HUES64 (cell line): ENCODE measurements around the gene NEBL.

Experiments
- H3K27ac ChIP-seq: 2 replicates; pipeline ENCODE4 v1.7.0; 2013; ENCODE audit warnings: low read depth, low read length, inconsistent platforms
- H3K27me3 ChIP-seq: 2 replicates; pipeline ENCODE4 v1.6.1; 2013; ENCODE audit warnings: mild to moderate bottlenecking, low read length; ENCODE audit not compliant: insufficient read depth
- H3K36me3 ChIP-seq: 2 replicates; pipeline ENCODE4 v1.6.1; 2013; ENCODE audit warnings: mild to moderate bottlenecking, low read length; ENCODE audit not compliant: insufficient read depth
- H3K4me1 ChIP-seq: 2 replicates; pipeline ENCODE4 v1.6.1; 2013; ENCODE audit warnings: mild to moderate bottlenecking, low read length, moderate library complexity; ENCODE audit not compliant: insufficient read depth
- H3K4me3 ChIP-seq: 2 replicates; pipeline ENCODE4 v1.5.1; 2013; ENCODE audit warnings: mild to moderate bottlenecking, low read length, moderate library complexity
- H3K9ac ChIP-seq: 2 replicates; pipeline ENCODE4 v1.6.1; 2013; ENCODE audit warnings: mild to moderate bottlenecking, low read depth, low read length
- H3K9me3 ChIP-seq: 2 replicates; pipeline ENCODE4 v1.6.1; 2013; ENCODE audit warnings: low read depth, low read length; ENCODE audit not compliant: insufficient read depth
- WGBS: fragments of 150-250, 120-280 bp; methylation state at CpG from one replicate; pipeline ENCODE4 v1.1.7; 2013; ENCODE audit warnings: missing lambda C conversion rate; 5-methylcytosine and 5-hydroxymethylcytosine counted together

Gene NEBL

DNA sequence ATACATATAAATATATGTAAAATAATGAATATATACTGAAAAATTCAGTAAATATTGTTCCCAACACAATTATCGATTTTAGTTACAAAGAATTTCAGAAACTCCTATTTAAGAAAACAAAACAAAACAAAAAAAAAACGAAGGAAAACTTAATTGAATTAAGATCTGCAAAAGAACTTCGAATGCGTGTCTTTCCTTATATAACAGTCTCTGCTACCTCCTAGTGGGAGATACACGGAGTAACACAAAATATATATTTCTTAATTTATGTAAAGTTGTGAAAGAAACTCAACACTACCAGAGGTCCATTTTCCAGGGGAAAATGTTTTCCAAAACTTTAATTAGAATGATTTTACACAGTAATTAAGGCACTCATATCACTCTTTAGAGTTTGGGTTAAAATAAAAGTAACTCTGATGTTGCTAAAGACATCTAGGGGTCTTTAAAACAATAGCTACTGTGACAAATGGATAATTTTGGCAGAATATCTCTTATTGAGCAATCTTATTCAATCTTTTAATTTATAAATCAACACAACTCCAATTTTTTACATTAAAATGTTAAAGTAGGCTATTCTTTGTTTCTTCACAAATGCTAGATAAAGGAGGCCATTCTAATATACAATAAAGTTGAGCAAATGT, 41.6 kb downstream of the NEBL start:
- WGBS: 84% methylated on average over 4 of the region's 5 CpGs
- no peaks in the 10 kb centered on the region; the same call in 1 of the 2 replicates for H3K36me3 ChIP-seq
- H3K9me3 ChIP-seq: no peaks in the 10 kb centered on the region

DNA sequence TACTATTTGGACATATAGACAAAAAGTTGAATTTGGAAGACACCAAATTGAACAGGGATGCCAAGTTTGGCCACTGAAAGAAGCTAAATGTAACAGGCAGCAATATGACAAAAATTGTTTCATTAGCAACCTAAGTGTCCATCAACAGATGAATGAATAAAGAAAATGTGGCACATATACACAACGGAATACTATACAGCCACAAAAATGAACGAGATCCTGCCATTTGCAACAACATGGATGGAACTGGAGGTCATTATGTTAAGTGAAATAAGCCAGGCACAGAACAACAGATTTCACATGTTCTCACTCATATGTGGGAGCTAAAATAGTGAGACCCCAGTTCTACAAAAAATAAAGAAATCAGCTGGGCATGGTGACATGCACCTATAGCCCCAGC, 43.8 kb downstream of the NEBL start:
- H3K27me3 ChIP-seq: no peaks in the 10 kb centered on the region
- no peak overlapping the region for H3K9ac ChIP-seq
- H3K4me3 ChIP-seq: no peak overlapping the region
- H3K27ac ChIP-seq: no peak overlapping the region
- H3K36me3 ChIP-seq: peaks cover 14% of the 10 kb centered on the region; the same call in 1 of the 2 replicates
- 100% methylated on average over 1 of the region's 2 CpGs for WGBS
- no peaks in the 10 kb centered on the region for H3K4me1 ChIP-seq
- H3K9me3 ChIP-seq: peaks cover 6% of the 10 kb centered on the region; the same call in 1 of the 2 replicates

More for the DNA sequence above, 41.6 kb downstream of the NEBL start:
- Histone ChIP-seq H3K27me3 (no peaks in the 10 kb centered on the region), H3K27ac (no peak overlapping the region), H3K9ac (no peak overlapping the region), H3K4me3 (no peak overlapping the region), H3K4me1 (no peaks in the 10 kb centered on the region)

DNA sequence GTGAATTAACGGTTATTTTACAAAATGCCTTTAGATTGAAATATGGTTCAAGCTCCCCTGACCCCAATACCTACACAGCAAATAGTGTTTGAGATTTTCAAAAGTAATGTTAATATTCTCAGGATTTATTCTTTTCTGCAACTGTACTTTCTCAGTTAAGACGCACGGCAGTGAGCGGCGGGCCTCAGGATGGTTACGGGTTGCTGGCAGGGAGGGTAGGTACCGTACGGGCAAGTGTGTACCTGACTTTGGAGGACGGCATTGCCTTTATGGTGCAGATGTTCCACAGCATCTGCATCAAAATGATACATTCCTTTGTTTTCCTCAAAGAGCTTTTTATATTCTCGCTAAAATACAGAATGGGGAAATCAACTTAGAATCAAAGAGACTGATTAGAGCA, 44.8 kb downstream of the NEBL start:
- no peaks in the 10 kb centered on the region for H3K27me3 ChIP-seq
- peaks cover 6% of the 10 kb centered on the region; the same call in 1 of the 2 replicates for H3K9me3 ChIP-seq
- peaks cover 14% of the 10 kb centered on the region; the same call in 1 of the 2 replicates for H3K36me3 ChIP-seq
- H3K9ac ChIP-seq: no peak overlapping the region
- H3K4me1 ChIP-seq: no peaks in the 10 kb centered on the region
- no peak overlapping the region for H3K27ac ChIP-seq
- 96% methylated on average over 9 of the region's 10 CpGs for WGBS
- no peak overlapping the region for H3K4me3 ChIP-seq

DNA sequence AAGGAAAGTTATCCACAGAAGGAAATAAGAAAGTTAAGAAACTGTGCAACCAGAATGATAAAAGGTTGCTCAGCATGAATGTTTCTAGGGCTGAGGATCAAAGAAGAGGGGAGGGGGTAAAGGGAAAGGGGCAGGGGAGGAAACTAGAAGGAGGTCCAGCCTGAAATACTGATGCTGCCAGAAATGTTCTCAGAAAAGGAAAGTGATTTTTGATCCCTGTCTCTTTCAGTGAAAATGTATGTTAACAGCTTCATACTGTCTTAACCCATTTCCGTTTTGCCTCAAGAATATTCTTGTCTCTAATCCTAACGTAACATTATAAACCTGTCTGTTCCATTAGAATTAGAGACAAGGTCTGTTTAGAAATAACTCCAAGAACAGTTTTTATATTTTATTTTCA, 49.6 kb downstream of the NEBL start:
- WGBS: 100% methylated on average over 2 of the region's 2 CpGs
- Histone ChIP-seq H3K9me3 (peaks cover 6% of the 10 kb centered on the region; the same call in 1 of the 2 replicates), H3K4me3 (no peak overlapping the region), H3K27ac (no peak overlapping the region), H3K4me1 (no peaks in the 10 kb centered on the region), H3K36me3 (peaks cover 14% of the 10 kb centered on the region; the same call in 1 of the 2 replicates), H3K9ac (no peak overlapping the region), H3K27me3 (no peaks in the 10 kb centered on the region)

DNA sequence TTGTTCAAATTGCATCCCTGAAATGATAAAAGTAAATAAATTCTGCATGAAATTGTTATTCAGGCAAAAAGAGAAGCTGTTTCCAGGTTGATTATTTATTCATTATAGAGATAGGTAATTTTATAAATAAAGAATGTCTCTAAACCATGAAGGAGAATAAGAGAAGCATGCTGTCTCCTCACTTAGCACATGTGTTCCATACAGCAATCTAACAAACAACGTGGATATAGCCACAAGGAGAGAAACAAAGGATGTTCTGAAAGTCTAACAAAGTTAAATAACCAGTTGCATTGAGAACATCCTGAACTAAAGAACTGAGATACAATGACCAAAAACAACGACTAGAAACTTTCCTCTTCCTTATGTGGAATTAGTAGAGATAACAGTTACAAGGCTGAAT, 50.8 kb downstream of the NEBL start:
- 100% methylated on average over 2 of the region's 2 CpGs for WGBS
- H3K9ac ChIP-seq: no peak overlapping the region

DNA sequence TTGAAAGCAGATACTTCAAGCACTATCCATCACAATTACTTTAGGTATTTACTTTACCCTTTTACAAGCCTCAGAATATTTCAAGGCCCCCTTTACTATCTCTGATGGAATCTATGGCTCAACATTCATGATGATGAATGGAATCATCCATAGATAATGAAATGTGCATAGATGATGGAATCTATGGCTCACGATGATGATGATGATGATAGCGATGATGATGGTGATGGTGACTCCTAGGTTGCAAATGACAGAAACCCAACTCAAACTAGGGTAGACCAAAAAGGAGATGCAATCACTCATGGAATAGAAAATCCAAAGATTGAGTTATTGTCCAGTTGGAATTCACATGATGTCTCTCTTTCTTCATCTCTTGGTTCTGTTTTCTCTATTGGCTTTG, 55.7 kb downstream of the NEBL start:
- H3K36me3 ChIP-seq: peaks cover 24% of the 10 kb centered on the region
- 96% methylated on average over 2 of the region's 2 CpGs for WGBS
- H3K4me3 ChIP-seq: no peak overlapping the region
- no peaks in the 10 kb centered on the region for H3K27me3 ChIP-seq
- H3K9ac ChIP-seq: no peak overlapping the region
- peaks cover 8% of the 10 kb centered on the region; the same call in 1 of the 2 replicates for H3K9me3 ChIP-seq
- H3K4me1 ChIP-seq: no peaks in the 10 kb centered on the region
- H3K27ac ChIP-seq: no peak overlapping the region

More for the DNA sequence above, 50.8 kb downstream of the NEBL start:
- no peak overlapping the region for H3K4me3 ChIP-seq
- H3K27ac ChIP-seq: no peak overlapping the region
- peaks cover 6% of the 10 kb centered on the region; the same call in 1 of the 2 replicates for H3K9me3 ChIP-seq
- H3K27me3 ChIP-seq: no peaks in the 10 kb centered on the region
- no peaks in the 10 kb centered on the region for H3K4me1 ChIP-seq
- H3K36me3 ChIP-seq: peaks cover 22% of the 10 kb centered on the region; the same call in 1 of the 2 replicates

DNA sequence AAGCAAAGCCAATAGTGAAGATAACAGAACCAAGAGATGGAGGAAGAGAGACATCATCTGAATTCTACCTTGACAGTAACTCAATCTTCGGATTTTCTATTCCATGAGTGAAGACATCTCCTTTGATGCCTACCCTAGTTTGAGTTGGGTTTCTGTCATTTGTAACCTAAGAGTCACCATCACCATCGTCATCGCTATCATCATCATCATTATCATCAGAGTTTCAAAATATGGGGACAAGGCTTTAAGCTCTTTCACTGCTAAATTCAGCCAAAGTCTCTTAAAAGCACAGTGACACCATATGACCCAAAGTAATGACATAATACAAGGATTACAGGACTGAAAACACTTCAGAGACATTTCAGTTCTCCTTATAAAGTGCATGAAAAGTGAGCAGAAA, 57.2 kb downstream of the NEBL start:
- Histone ChIP-seq H3K9me3 (peaks cover 8% of the 10 kb centered on the region; the same call in 1 of the 2 replicates), H3K9ac (no peak overlapping the region), H3K36me3 (peaks cover 27% of the 10 kb centered on the region), H3K27ac (no peak overlapping the region), H3K4me1 (no peaks in the 10 kb centered on the region), H3K4me3 (no peak overlapping the region), H3K27me3 (no peaks in the 10 kb centered on the region)
- 99% methylated on average over 3 of the region's 3 CpGs for WGBS

DNA sequence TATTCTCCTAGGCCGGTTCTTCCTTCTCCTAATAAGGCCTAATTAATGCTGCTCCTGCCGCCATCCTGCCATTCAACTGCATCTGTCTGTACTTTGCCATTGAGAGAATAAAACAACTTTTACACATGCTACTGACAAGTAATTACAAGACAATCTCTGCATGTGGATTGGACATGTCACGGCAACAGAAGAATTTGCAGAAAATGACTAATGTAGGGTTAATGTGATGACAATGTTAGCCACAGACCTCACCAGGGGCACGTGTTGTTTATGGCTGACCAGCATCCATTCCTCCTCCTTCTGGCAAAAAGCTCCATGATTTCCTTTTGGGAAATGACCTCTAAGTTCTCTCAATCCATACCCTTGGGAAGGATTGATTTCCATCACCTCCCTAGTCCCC, 58.0 kb downstream of the NEBL start:
- no peak overlapping the region for H3K4me3 ChIP-seq
- peaks cover 8% of the 10 kb centered on the region; the same call in 1 of the 2 replicates for H3K9me3 ChIP-seq
- H3K27ac ChIP-seq: no peak overlapping the region
- H3K27me3 ChIP-seq: no peaks in the 10 kb centered on the region
- no peak overlapping the region for H3K9ac ChIP-seq
- H3K4me1 ChIP-seq: no peaks in the 10 kb centered on the region
- whole genome bisulfite sequencing: 94% methylated on average over 4 of the region's 4 CpGs
- peaks cover 29% of the 10 kb centered on the region for H3K36me3 ChIP-seq

DNA sequence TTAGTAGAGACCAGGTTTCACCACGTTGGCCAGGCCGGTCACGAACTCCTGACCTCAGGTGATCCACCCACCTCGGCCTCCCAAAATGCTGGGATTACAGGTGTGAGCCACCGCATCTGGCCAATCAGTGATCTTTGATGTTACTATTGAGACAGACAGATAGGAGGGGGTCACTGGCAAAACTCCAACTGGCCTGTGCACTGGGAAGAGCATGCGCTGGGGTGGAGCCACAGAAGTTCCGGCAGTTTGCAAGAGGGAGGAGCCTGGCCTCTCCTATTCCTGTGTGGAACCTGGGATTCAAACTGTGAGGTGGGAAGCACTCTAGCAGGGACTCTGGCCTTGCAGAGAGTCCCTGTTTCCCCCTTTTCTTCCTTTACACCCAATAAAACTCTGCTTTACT, 60.7 kb downstream of the NEBL start:
- Histone ChIP-seq H3K9ac (no peak overlapping the region), H3K4me3 (no peak overlapping the region), H3K4me1 (no peaks in the 10 kb centered on the region), H3K36me3 (peaks cover 21% of the 10 kb centered on the region), H3K9me3 (peaks cover 8% of the 10 kb centered on the region; the same call in 1 of the 2 replicates), H3K27ac (no peak overlapping the region), H3K27me3 (no peaks in the 10 kb centered on the region)
- WGBS: 96% methylated on average over 7 of the region's 7 CpGs

DNA sequence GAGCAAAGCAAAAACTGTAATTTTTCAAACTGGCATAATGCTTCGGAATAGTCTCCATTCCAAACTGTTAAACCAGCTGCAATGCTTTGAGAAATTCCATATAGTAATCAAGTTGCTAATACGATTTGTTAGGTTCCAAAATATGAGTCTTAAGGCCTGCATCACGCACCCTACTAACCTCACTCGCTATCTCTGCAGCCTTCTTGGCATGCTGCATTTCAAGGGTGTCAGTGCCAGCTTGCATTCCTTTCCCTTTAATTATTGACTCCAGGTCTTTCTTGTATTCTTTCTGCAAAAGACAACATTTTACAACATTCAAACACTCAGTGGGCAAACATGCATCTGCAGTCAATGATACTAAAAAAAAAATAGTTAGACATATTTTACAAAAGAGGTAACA, 61.8 kb downstream of the NEBL start:
- 97% methylated on average over 4 of the region's 4 CpGs for WGBS

DNA sequence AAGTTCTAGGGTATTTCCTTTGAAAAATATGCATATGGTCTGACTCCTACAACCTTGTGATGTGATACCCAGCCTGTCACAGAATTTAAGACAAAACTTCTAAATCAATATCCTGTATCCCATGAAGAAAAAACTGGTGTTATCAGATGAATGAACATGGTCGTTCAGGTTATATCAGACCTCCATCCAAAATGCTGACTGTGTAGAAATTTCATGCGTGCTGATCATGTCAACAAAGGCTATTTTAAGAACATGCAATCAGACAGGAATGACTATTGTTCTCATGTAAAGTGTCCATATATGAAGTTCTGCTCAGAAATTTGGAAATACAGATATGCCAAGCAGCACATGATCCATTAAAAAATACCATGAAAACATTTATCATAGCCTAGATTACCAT, 62.3 kb downstream of the NEBL start:
- no peaks in the 10 kb centered on the region for H3K27me3 ChIP-seq
- no peaks in the 10 kb centered on the region for H3K4me1 ChIP-seq
- 91% methylated on average over 2 of the region's 2 CpGs for WGBS
- peaks cover 23% of the 10 kb centered on the region for H3K36me3 ChIP-seq
- peaks cover 8% of the 10 kb centered on the region; the same call in 1 of the 2 replicates for H3K9me3 ChIP-seq
- H3K4me3 ChIP-seq: no peak overlapping the region
- H3K27ac ChIP-seq: no peak overlapping the region
- no peak overlapping the region for H3K9ac ChIP-seq

More for the DNA sequence above, 61.8 kb downstream of the NEBL start:
- no peaks in the 10 kb centered on the region for H3K27me3 ChIP-seq
- peaks cover 26% of the 10 kb centered on the region for H3K36me3 ChIP-seq
- H3K4me1 ChIP-seq: no peaks in the 10 kb centered on the region
- peaks cover 8% of the 10 kb centered on the region; the same call in 1 of the 2 replicates for H3K9me3 ChIP-seq
- no peak overlapping the region for H3K9ac ChIP-seq
- no peak overlapping the region for H3K27ac ChIP-seq
- no peak overlapping the region for H3K4me3 ChIP-seq
